Prostate gland (tissue), 2 donors: ENCODE measurements around the gene RRP12.

Experiments used
- POLR2A ChIP-seq: fragments of 450-650 bp; IDR thresholded peaks from one replicate; pipeline ENCODE4 v1.6.1; 2016; ENCODE audit warnings: antibody characterized with exemption, mild to moderate bottlenecking
- TF ChIP-seq, protein P1 (sequence below), 4 experiments: fragments of 200-600 bp in 2 of 4; fragments of 450-650 bp in 2 of 4; sonication (generic) in 2 of 4; IDR thresholded peaks; 1 replicate in 3 of 4; 2 replicates in 1 of 4; pipeline ENCODE4 v1.5.1; 2016 to 2019; ENCODE audit warnings: antibody characterized with exemption in 4 of 4, mild to moderate bottlenecking in 2 of 4, moderate library complexity in 2 of 4

DNA sequence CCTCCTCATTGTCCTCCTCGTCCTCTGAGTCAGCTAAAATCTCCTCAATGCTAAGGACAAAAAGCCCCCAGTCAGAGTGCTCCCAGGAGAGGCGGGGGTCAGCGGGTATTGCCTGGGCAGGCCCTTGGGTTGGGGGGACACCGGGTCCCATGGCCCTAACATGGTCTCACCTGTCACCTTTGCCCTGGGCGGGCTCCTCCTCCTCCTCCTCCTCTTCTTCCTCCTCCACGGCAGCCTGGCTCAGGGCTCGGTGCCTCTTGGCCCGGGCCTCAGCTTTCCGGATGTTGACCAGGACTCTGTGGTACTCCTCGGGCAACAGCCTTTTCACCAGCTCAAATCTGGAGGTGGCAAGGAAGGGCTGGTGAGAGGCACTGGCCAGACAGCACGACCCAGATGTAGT, 34.6 kb downstream of the RRP12 start:
- TF ChIP-seq POLR2A: no peak
- TF ChIP-seq, protein P1, sequence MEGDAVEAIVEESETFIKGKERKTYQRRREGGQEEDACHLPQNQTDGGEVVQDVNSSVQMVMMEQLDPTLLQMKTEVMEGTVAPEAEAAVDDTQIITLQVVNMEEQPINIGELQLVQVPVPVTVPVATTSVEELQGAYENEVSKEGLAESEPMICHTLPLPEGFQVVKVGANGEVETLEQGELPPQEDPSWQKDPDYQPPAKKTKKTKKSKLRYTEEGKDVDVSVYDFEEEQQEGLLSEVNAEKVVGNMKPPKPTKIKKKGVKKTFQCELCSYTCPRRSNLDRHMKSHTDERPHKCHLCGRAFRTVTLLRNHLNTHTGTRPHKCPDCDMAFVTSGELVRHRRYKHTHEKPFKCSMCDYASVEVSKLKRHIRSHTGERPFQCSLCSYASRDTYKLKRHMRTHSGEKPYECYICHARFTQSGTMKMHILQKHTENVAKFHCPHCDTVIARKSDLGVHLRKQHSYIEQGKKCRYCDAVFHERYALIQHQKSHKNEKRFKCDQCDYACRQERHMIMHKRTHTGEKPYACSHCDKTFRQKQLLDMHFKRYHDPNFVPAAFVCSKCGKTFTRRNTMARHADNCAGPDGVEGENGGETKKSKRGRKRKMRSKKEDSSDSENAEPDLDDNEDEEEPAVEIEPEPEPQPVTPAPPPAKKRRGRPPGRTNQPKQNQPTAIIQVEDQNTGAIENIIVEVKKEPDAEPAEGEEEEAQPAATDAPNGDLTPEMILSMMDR (IDR thresholded peaks at IDR 0.05): no peak
